CD4-positive, CD25-positive, alpha-beta regulatory T cell (primary cell): ENCODE measurements around the gene SSTR4. TPM values are rescaled to one million over a fixed set of nuclear protein-coding genes. Genes with fewer than 3 reads are reported as not detected.
"Not testable (repeated sequence)": the region's sequence is repeated elsewhere in the genome, so short reads cannot be mapped to it uniquely, and the experiment has no call there.

Experiments
- ATAC-seq, 2 donors: fragments of 150-1000 bp; cut with Tn5 transposase; one replicate each; pipeline ENCODE4 v1.10.0; 2021; ENCODE audit warnings: low read depth in 2 of 2, moderate number of reproducible peaks in 2 of 2, moderate library complexity in 1 of 2
- DNase-seq, 3 donors: peaks; one replicate each; pipeline versions ENCODE4 v3.0.0 to v3.0.0-alpha.2; 2012 to 2022; ENCODE audit warnings: mixed read lengths in 1 of 3
- H3K27ac ChIP-seq: one replicate; pipeline ENCODE4 v1.7.0; 2013; ENCODE audit warnings: mild to moderate bottlenecking, low read length; ENCODE audit not compliant: insufficient read depth, poor library complexity, severe bottlenecking
- H3K27me3 ChIP-seq: one replicate; pipeline ENCODE4 v1.7.0; 2013; ENCODE audit warnings: low read length; ENCODE audit not compliant: control insufficient read depth, insufficient read depth
- H3K36me3 ChIP-seq: one replicate; pipeline ENCODE4 v1.7.0; 2013; ENCODE audit warnings: mild to moderate bottlenecking, low read length, moderate library complexity; ENCODE audit not compliant: control insufficient read depth, insufficient read depth
- H3K4me1 ChIP-seq: 2 replicates; pipeline ENCODE4 v1.7.0; 2013; ENCODE audit warnings: mild to moderate bottlenecking, low read length; ENCODE audit not compliant: insufficient read depth, control insufficient read depth, poor library complexity, severe bottlenecking
- H3K4me3 ChIP-seq: one replicate; pipeline ENCODE4 v1.7.0; 2013; ENCODE audit warnings: low read depth, mild to moderate bottlenecking, low read length, moderate library complexity
- H3K9me3 ChIP-seq, 2 experiments: 1 replicate in 1 of 2; 2 replicates in 1 of 2; pipeline ENCODE4 v1.7.0; 2013; ENCODE audit warnings: low read length in 2 of 2, mild to moderate bottlenecking in 1 of 2, moderate library complexity in 1 of 2; ENCODE audit not compliant: control insufficient read depth in 2 of 2
- H3K27ac Mint-ChIP-seq, 3 donors: one replicate each; pipeline ENCODE4 v1.8.0; 2020 to 2022; ENCODE audit warnings: mild to moderate bottlenecking in 3 of 3, mixed read lengths in 3 of 3, moderate library complexity in 2 of 3
- H3K27me3 Mint-ChIP-seq: one replicate; pipeline ENCODE4 v1.8.0; 2022; ENCODE audit warnings: mild to moderate bottlenecking, mixed read lengths
- H3K36me3 Mint-ChIP-seq: one replicate; pipeline ENCODE4 v1.8.0; 2020; ENCODE audit warnings: mixed read lengths
- H3K4me1 Mint-ChIP-seq, 4 donors: one replicate each; pipeline ENCODE4 v1.8.0; 2020 to 2022; ENCODE audit warnings: mixed read lengths in 4 of 4, mild to moderate bottlenecking in 1 of 4
- H3K4me3 Mint-ChIP-seq, 4 donors: one replicate each; pipeline ENCODE4 v1.8.0; 2020 to 2022; ENCODE audit warnings: mild to moderate bottlenecking in 4 of 4, mixed read lengths in 4 of 4, moderate library complexity in 3 of 4
- H3K9me3 Mint-ChIP-seq, 7 donors: one replicate each; pipeline ENCODE4 v1.8.0; 2020 to 2022; ENCODE audit warnings: mixed read lengths in 7 of 7, mild to moderate bottlenecking in 3 of 7, moderate library complexity in 2 of 7
- polyA plus RNA-seq, 4 donors: library from polyadenylated mRNA; unstranded; fragments of 300-500 nt; fragmentation: Illumina TruSeq; gene quantifications; one replicate each; pipeline ENCODE4 v1.2.3, GENCODE V29; 2021
- total RNA-seq: library from RNA; stranded (reverse); gene quantifications from one replicate; pipeline ENCODE4 v1.2.3, GENCODE V29; 2022

SSTR4 gene, protein sequence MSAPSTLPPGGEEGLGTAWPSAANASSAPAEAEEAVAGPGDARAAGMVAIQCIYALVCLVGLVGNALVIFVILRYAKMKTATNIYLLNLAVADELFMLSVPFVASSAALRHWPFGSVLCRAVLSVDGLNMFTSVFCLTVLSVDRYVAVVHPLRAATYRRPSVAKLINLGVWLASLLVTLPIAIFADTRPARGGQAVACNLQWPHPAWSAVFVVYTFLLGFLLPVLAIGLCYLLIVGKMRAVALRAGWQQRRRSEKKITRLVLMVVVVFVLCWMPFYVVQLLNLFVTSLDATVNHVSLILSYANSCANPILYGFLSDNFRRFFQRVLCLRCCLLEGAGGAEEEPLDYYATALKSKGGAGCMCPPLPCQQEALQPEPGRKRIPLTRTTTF
- not detected for total RNA-seq
- not detected for polyA plus RNA-seq

DNA sequence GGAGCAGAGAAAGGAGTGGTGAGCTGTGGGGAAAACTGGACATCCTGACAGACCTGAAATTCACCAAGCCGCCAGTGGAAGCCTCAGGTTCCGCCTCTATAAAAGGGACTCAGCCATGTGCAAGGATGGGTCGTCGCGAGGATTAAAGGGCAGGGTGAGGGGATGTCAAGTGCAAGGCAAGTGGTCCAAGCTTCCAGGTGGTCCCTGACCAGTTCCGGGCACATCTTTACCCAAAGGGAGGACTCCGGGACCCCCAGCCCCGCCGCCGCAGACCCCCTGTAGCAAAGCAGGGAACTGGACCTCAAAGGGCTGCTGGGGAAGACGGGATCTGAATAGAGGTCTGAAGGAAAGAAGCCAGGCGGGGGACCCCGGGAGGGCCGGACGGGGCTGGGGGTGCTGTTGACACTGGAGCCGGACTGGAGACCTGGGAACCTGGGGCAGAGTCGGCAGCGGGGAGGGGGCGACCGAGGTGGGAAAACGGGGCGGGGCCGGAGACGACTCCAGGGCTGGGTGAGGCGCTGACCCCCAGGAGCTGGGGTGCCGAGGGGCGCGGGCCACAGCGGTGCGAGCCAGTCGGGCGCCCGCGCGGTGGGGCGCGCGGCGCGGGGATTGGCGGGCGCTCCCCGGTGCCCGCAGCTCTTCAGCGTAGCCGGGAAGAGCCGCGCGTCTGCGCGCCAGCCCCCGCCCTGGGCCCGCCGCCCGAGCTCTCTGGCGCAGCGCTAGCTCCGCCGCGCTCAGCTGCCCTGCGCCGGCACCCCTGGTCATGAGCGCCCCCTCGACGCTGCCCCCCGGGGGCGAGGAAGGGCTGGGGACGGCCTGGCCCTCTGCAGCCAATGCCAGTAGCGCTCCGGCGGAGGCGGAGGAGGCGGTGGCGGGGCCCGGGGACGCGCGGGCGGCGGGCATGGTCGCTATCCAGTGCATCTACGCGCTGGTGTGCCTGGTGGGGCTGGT lies at the start of gene SSTR4:
Gene SSTR4 (plus strand): TSS at position 592 of the 951 bp plus-strand sequence. CDS start 172 bp downstream, at position 764.
- Histone ChIP-seq H3K27me3 (peaks cover 3% of the 10 kb centered on the region), H3K27ac (no peak within 1 kb of the TSS), H3K4me1 (no peaks in the 10 kb centered on the region), H3K4me3 (no peak within 1 kb of the TSS), H3K9me3 (no peaks in the 10 kb centered on the region), H3K36me3 (no peaks in the 10 kb centered on the region)
- ATAC-seq (no peak), DNase-seq (no peak)
- H3K4me1 Mint-ChIP-seq, result no peaks in the 10 kb centered on the region
- no peak within 1 kb of the TSS for H3K4me3 Mint-ChIP-seq
- peaks cover 0 to 1% (median 0%) of the 10 kb centered on the region in 7 donors for H3K9me3 Mint-ChIP-seq
- no peaks in the 10 kb centered on the region for H3K36me3 Mint-ChIP-seq
- peaks cover 39% of the 10 kb centered on the region for H3K27me3 Mint-ChIP-seq
- H3K27ac Mint-ChIP-seq, result no peak within 1 kb of the TSS

DNA sequence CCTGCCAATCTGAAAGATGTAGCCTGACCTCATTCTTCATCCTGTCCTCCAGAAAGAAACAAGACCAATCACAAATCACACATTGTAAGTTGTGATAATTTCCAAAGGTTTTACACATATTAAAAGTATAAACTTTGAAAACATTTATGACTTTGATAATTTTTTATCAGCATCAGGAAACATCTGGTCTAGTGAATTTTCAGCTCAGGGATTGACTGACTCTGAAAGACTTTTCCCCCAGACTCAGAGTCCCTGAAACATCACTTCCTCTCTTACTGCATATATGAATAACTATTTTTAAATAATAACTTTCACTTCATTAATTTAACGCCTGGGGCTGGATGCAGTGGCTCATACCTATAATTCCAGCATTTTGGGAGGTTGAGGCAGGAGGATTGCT lies 48.5 kb upstream of the SSTR4 start:
- H3K27me3 ChIP-seq, result no peaks in the 10 kb centered on the region
- Mint-ChIP-seq H3K4me1 (no peaks in the 10 kb centered on the region), H3K4me3 (no peak overlapping the region), H3K9me3 (peaks cover 0 to 4% (median 0%) of the 10 kb centered on the region in 7 donors), H3K36me3 (no peaks in the 10 kb centered on the region), H3K27ac (no peak overlapping the region), H3K27me3 (peaks cover 5% of the 10 kb centered on the region)
- H3K4me1 ChIP-seq, result no peaks in the 10 kb centered on the region
- H3K36me3 ChIP-seq, result no peaks in the 10 kb centered on the region
- H3K27ac ChIP-seq, result no peak overlapping the region
- no peaks in the 10 kb centered on the region for H3K9me3 ChIP-seq
- H3K4me3 ChIP-seq, result no peak overlapping the region
- no peak for ATAC-seq
- DNase-seq, result no peak

- not testable (repeated sequence) for H3K9me3 Mint-ChIP-seq, ATAC-seq, H3K36me3 ChIP-seq, H3K27me3 Mint-ChIP-seq, H3K9me3 ChIP-seq, H3K27ac ChIP-seq, H3K36me3 Mint-ChIP-seq, H3K4me1 Mint-ChIP-seq, H3K4me3 Mint-ChIP-seq, H3K27me3 ChIP-seq, H3K4me3 ChIP-seq, H3K27ac Mint-ChIP-seq, DNase-seq, H3K4me1 ChIP-seq
Observed at GRCh38 chr20:22991424-22991823, 43.7 kb upstream of the SSTR4 start.

DNA sequence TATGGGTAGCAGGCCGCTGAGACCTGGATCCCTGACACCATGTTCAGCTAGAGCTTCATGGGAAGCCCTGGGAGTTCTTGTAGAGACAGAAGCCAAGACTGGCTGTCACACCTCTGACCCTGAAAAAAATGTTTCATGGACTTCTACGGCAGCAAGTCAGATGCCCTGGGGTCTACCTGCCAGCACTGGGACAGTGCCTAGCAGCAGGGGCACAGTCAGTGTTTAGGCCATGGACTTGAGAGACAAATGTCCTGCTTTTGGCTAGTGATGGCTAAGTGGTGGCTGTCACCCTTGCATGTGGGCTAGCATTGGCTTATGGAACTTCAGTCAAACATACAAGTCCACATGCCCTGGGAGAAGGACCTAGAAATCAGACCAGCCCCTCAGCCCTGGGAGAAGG lies 41.3 kb upstream of the SSTR4 start:
- Mint-ChIP-seq H3K4me3 (no peak overlapping the region), H3K27ac (no peak overlapping the region), H3K27me3 (peaks cover 8% of the 10 kb centered on the region), H3K36me3 (no peaks in the 10 kb centered on the region), H3K9me3 (peaks cover 0 to 5% (median 0%) of the 10 kb centered on the region in 7 donors), H3K4me1 (no peaks in the 10 kb centered on the region)
- ATAC-seq, result no peak
- H3K4me1 ChIP-seq, result no peaks in the 10 kb centered on the region
- H3K27me3 ChIP-seq, result peaks cover 3% of the 10 kb centered on the region
- H3K36me3 ChIP-seq, result no peaks in the 10 kb centered on the region
- H3K4me3 ChIP-seq, result no peak overlapping the region
- H3K27ac ChIP-seq, result no peak overlapping the region
- no peak for DNase-seq
- peaks cover 0 to 6% of the 10 kb centered on the region in 2 experiments for H3K9me3 ChIP-seq

GRCh38 chr20:22995923-22996322 lies 39.2 kb upstream of the SSTR4 start:
- Histone ChIP-seq H3K9me3 (peaks cover 0 to 6% of the 10 kb centered on the region in 2 experiments), H3K36me3 (no peaks in the 10 kb centered on the region), H3K27me3 (peaks cover 3% of the 10 kb centered on the region), H3K27ac (no peak overlapping the region), H3K4me3 (no peak overlapping the region), H3K4me1 (no peaks in the 10 kb centered on the region)
- H3K27ac Mint-ChIP-seq, result no peak overlapping the region
- peaks cover 4% of the 10 kb centered on the region for H3K27me3 Mint-ChIP-seq
- DNase-seq, result no peak
- peaks cover 0 to 5% (median 0%) of the 10 kb centered on the region in 7 donors for H3K9me3 Mint-ChIP-seq
- no peak overlapping the region for H3K4me3 Mint-ChIP-seq
- no peaks in the 10 kb centered on the region for H3K36me3 Mint-ChIP-seq
- no peak for ATAC-seq
- H3K4me1 Mint-ChIP-seq, result no peaks in the 10 kb centered on the region

DNA sequence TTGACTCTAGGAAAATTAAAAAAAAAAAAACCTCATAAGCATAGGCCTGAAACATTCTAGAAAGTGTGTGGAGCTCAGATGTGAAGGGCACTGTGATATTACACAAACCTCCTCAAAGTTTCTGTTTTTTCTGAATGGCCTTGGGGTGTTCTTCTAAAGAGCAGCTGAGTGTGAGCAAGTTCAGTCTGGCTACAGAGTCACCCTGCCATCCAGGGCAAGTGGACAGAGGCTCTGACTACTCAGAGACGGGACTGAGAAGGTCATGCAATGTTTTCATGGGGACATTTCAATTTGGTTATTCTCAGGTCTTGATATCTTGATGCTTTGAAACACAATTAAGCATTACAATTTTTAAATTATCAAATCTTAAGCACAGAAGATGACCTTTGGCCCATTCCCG lies 36.6 kb upstream of the SSTR4 start:
- Mint-ChIP-seq H3K4me1 (no peaks in the 10 kb centered on the region), H3K9me3 (peaks cover 0 to 2% (median 0%) of the 10 kb centered on the region in 7 donors), H3K27me3 (peaks cover 4% of the 10 kb centered on the region), H3K4me3 (no peak overlapping the region), H3K36me3 (no peaks in the 10 kb centered on the region), H3K27ac (no peak overlapping the region)
- no peak for ATAC-seq
- no peak for DNase-seq
- Histone ChIP-seq H3K27ac (no peak overlapping the region), H3K36me3 (no peaks in the 10 kb centered on the region), H3K9me3 (peaks cover 0 to 6% of the 10 kb centered on the region in 2 experiments), H3K4me3 (no peak overlapping the region), H3K4me1 (no peaks in the 10 kb centered on the region), H3K27me3 (peaks cover 3% of the 10 kb centered on the region)

GRCh38 chr20:22999756-23000155 lies 35.4 kb upstream of the SSTR4 start:
- ATAC-seq (no peak), DNase-seq (no peak)
- Histone ChIP-seq H3K36me3 (no peaks in the 10 kb centered on the region), H3K27me3 (peaks cover 3% of the 10 kb centered on the region), H3K4me1 (no peaks in the 10 kb centered on the region), H3K27ac (no peak overlapping the region), H3K4me3 (no peak overlapping the region), H3K9me3 (no peaks in the 10 kb centered on the region)
- no peaks in the 10 kb centered on the region for H3K9me3 Mint-ChIP-seq
- no peak overlapping the region for H3K27ac Mint-ChIP-seq
- no peaks in the 10 kb centered on the region for H3K36me3 Mint-ChIP-seq
- H3K4me1 Mint-ChIP-seq, result no peaks in the 10 kb centered on the region
- H3K4me3 Mint-ChIP-seq, result no peak overlapping the region
- H3K27me3 Mint-ChIP-seq, result peaks cover 4% of the 10 kb centered on the region
